ENCODE measurements around the gene BLOC1S3.

The BLOC1S3 gene

DNA sequence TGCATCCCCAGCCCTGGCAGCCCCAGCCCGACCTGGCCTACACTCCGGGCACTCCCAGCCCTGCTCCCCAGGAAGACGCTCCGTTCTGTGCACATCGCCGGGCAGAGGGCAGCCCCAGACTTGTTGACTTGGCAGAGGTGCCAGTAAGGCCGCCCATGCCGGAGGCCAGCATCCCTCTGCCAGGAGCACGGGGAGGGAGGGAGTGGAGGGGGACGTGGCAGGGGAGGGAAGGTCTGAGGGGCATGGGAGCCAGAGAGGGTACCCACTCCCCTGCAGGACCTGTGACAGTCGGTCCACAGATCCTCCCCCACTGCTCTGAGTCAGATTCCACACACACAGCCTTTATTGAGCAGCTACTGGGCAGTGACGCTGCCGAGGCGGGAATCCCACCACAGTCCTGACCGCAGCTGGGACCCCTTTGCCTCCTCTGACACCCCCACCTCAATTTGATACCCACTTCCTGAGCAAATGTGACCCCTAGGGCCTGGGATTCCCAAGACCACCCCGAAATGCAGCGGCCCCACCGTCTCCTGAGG, 15.9 kb upstream of the BLOC1S3 start:
- no peak for DNase-seq

DNA sequence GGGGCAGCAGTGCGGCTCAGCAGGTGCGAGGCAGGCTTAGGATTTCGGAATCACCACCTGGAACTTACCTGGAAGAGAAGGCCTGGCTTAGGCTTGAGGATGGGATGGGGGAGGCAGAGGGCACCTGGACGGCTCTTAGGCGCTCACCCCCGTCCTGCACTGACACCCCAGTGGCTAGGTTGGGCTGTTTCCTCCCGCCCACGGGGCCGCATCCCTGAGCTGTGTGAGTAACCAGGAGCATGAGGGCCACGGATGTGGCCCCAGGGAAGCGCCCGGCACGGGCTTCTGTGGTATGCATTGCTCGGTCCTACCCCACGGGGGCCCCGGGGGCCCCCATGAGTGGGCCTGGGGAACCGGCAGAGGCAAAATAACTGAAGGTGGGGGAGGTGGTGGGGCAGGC, 15.4 kb upstream of the BLOC1S3 start:
- DNase-seq, result no peak

DNA sequence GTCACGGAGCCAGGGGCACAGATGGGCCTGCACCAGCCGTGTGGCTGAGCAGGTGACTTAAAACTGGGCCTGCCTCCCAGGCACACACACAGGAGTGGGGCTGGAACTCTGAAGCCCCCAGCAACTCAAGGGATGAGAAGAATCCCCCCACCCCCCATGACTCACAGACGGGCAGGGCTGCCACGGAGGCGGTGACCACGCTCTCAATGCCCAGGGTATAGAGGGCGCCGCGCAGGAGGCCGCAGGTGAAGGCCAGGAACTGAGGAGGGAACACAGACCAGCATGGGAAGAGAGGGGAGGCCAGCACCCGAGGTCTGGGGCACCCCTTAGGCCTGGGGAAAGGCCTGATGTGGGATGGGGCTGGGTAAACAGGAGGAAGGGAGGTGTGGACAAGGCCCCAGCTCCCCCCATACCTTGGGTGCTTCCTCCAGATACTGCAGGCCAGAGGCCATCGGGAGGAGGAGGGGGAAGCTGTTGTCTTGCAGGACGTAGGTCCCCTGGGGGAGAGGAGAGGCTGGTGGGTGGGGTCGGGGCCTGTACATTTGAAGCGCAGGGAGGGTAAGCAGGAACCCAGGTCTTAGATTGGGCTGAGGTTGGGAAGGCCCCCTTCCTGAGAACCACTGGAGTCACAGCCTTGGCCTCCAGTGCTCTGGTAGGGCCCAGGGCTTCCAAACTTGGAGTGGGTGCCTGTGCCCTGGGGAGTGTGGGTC, 14.7 kb upstream of the BLOC1S3 start:
- DNase-seq, result no peak

DNA sequence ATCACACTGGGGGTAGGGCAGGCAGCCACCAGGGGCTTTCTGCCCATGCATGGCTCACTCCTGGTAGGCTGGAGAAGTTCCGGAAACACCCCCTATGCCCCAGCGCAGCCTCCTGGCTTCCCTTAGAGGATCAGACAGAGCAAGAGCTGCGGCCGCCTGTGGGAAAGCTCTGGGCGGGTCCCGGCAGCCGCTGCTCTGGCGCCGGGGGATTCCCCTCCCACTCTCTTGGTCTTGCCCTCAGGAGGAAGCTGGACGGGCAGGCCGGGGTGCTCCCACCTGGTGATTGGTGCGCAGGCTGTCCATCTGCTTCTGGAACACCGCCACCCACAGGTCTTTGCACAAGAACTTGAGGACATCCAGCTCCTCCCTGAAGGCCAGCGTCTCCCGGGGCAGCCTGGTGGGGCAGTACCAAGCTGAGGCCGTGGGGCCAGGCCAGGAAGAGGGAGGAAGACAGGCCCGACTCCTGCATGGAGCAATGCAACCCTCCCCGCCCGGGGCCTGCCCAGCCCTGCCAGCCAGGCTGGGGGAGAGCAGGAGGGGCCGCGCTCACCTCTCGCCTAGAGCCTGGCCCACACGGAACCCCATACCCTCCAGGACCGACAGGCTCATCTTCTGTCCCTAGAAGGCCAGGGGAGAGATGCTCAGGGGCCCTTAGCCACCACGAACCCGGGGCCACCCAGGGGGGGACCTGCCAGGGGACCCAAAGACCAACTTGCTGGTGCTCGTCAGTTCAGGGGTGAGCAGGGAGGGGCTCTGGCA, 13.8 kb upstream of the BLOC1S3 start:
- peak in 1 of 2 experiments; percentile 23 for DNase-seq

DNA sequence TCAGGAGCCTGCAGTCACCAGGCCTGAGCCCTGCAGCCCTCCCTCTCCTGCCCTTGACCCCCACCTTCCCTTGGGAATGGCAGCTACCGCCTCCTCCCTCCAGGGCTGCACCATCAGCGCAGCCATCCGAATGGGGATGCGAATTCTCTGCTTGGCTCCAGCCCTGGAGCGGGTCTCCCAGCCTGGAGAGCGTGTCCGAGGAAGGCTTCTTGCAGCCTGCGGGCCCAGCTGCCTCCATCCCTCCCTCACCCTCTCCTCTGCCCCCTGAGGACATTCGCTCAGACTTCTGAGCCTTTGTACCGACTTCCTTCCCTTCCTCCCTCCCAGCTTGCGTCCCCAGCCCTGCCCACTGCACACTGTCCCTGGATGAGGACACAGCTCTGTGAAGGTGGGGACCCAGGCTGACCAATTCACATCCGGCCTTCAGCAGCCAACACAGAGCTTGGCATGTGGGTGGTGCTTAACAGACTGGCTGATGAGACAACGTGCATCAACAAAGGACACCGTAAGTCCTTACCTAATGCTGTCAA, 11.8 kb upstream of the BLOC1S3 start:
- no peak for DNase-seq

DNA sequence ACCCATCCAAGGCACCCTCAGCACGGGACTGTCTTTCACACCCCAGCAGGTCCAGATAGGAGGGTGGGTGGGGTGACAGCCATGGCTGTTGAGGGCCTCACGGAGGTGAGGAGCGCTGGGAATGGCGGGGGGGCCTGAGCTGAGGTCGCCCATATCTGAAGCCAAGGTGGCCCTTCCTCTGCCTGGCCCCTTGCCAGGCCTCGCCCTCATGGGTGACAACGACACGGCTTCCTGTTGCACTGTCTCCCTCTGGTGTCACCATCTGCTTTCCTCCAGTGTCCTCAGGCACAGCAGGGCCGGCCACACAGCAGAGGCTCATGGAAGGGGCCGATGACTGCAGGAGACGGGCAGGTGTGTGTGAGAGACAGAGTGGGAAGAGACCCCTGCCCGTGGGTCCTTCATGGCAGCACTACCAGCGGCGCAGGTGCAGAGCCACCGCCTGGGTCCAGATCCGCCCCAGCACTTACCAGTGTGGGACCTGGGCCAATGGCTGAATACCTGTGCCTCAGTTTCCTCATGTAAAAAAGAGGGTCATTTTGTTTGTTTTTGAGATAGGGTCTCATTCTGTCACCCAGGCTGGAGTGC, 9.7 kb upstream of the BLOC1S3 start:
- DNase-seq, result no peak

DNA sequence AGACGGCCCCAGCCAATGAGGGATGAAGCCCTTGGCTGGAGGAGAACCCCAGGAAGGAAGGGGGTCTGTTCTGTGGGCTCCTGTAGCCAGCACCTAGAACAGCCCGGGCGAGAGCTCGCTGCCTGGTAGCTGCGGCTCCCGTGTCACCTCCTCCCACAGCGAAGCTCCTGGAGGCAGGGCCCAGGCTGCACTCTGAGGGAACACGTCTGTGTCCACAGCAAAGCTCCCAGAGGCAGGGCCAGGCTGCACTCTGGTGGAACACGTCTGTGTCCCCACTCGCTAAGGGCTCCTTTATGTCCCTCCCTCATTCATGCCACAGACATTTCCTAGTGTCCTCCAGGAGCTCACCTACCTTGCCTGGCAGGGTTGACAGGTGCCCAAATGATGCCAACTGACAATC, 9.0 kb upstream of the BLOC1S3 start:
- no peak for DNase-seq

DNA sequence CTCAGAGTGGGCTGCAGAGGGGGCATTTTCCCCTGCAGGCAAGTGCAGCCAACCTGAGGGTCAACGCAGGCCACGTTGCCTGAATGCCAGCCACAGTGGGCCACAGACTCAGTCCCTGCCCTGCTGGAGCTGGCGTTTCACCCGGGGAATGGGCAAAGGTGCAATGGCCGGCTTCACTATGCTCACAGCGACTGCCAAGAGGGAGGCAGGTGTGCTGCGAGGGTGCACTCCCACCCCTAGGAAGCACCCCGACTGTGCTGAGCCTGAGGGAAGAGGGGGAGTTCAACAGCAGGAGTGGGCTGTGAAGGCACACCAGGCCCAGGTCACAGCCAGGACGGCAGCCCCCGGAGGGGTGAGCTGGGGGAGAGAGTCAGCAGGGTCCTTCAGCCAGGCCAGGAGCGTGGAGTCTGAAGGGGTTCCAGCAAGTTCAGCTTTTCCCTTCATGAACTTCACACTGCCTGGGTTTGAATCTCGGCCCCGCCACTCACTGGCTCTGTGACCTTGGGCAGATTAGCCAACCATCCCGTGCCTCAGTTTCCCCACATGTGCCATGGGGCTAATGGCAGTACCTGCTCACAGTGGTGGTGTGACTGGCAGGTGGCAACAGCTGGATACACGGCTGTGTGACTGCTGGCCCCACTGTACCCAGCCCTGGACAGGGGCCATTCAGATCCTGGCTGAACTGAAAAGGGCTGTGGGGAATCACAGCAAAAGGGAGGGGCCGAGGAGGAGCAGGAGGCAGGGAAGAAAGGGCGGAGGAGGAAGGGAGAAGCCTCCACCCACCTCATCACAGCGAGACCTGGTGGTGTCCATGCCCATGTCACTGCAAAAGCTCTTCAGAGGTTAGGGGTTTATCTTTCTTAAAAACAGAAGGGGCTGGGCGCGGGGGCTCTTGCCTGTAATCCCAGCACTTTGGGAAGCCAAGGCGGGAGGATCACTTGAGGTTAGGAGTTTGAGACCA, 8.2 kb upstream of the BLOC1S3 start:
- DNase-seq, result no peak

DNA sequence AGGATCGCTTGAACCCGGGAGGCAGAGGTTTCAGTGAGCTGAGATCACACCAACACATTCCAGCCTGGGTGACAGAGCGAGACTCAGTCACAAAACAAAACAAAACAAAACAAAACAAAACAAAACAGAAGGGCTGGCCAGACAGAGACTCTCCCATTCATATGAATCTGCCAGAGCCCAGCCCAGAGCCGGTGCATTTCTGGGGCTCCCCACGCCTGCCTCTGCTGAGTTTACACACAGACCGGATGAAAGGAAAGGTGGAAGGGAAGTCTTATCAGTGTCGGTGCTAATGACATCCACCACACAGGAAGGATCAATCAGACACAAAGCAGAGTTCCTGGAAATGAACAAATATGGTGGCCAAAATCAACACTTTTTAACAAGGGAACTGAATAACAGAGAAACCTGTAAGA, 7.4 kb upstream of the BLOC1S3 start:
- peak; percentile 45 to 49 for DNase-seq

DNA sequence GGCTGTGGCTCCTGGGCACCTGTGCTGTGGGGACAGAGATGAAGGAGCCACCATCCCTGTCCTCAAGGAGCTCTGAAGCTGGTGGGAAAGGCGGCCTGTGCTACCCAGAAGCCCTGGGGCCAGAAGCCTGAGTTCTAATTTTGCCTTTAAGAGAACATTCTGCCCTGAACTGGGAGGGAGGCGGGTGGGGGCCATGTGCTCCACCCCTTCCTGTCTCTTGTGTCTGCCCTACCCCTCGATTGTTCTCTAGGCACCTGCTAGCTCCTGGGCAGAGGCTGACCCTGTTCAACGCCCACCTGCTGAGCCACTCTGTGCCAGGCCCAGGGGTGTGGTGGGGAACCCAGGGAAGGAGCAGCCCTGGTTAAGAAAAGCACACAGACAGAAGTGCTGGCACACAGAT, 6.4 kb upstream of the BLOC1S3 start:
- DNase-seq, result no peak

DNA sequence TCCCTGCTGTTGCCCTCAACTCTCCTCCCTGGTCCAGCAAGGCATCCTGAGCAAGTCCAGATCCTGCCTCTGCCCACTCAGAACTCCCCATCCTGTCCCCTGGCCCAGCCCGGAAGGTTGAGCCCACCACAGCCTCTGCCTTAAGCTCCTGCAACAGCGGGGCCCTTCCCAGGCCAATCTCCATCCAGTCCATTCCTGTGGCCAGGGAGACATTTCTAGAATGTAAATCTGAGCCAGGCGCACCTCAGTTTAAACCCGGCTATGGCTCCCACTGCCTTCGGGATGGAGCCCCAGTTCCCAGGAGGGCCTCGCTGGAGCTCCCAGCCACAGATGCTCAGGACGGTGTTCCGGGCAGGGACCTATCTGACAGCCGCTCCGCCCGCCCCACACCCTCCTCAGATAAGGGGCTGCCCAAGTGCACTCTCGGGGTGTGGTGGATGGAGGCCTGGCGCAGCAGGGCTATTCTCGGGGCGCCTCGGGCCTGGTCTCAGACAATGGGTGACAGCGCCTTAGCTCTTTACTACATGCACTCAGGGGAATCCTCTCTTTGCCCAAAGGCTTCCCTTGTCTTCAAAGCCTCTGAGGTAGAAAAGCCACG, 5.9 kb upstream of the BLOC1S3 start:
- DNase-seq, result no peak

DNA sequence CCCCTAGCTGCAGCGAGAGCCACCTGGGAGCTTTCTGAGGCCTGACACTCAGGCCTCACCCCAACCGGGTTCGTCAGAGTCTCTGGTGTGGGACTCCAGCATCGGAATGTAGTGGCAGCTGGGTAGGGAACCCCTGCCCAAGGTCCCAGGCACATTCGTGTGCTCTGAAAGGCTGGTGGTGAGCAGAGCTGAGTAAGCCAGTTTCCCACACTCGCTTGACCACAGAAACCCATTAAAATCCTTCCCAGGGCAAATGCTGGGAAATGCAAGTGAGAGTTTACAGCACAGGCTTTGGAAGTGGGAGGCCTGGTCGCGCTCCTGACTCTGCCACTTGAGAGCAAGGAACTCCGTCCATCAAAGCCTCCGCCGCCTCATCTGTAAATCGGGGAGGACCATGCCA, 4.8 kb upstream of the BLOC1S3 start:
- DNase-seq, result no peak

DNA sequence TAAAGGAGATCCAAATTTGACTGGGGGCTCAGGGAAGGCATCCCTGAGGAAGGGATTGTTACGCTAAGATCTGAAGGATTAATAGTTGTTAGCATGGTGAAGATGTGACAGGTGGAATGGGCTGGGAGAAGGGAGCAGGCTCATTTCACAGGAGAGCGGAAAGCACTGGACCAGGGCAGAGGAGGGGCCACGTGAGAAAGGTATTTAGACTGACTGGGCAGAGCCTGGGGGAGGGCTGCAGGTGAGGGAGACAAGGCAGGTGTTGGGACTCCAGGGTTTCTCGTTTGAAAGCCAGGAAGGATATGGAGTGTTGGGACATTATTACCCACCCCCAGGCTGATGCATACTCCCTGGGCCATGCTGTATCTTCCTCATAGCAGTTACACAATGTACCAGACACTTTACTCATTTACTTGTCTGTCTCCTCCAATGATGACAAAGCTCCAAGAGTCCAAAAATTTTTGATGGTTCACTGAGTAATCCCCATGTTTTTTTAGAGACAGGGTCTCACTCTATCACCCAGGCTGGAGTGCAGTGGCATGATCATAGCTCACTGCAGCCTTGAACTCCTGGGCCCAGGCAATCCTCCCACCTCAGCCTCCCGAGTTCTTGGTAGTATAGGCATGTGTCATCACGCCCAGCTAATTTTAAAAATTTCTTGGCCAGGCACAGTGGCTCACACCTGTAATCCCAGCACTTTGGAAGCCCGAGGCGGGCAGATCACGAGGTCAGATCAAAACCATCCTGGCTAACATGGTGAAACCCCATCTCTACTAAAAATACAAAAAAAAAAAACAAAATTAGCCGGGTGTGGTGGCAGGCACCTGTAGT, 2.9 kb upstream of the BLOC1S3 start:
- no peak for DNase-seq

DNA sequence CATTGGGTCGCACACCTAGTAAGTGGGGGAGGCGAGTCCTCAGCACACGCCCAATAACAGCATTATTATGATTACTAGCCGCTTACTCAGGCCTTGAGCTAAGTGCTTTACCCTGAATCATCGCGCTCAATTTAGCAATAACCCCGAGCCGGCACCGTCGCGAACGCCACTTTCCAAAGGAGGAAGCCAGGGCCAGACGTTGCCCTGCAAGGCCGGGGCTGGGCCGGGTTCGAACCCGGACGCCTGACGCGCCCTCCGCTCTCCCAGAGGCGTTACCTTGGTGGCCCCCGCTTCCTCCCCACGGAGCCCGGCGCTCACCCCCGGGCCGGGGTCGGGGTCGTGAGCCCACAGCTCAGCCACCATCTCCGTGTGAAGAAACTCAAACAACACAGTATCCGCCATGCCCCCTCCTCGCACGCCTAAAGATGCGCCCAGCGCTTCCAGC, 745 bp upstream of the BLOC1S3 start, which contains the start of gene TRAPPC6A:
Gene TRAPPC6A (minus strand): TSS at position 421 of the 445 bp plus-strand sequence. CDS start 19 bp downstream, at position 402.
- no peak for DNase-seq

DNA sequence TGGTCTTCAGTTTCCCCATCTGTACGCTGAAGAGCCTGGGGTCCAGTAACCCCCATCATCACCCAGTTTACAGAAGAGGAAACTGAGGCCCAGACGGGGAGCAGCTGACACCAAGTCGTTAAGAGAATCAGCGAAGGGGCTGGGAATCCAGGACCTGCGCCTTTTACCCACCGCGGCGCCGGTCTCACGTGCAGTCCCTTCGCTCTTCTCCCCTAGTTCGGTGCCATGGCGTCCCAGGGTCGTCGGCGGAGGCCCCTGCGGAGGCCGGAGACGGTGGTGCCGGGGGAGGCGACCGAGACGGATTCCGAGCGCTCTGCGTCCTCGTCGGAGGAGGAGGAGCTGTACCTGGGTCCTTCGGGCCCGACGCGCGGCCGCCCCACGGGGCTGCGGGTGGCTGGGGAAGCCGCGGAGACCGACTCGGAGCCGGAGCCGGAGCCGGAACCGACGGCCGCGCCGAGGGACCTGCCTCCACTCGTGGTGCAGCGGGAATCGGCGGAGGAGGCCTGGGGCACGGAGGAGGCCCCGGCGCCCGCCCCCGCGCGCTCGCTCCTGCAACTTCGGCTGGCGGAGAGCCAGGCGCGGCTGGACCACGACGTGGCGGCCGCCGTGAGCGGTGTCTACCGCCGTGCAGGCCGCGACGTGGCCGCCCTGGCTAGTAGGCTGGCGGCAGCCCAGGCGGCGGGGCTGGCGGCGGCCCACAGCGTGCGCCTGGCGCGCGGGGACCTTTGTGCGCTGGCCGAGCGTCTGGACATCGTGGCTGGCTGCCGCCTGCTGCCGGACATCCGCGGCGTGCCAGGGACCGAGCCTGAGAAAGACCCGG, 698 bp downstream of the BLOC1S3 start:
- peak in 1 of 2 experiments; percentile 25 for DNase-seq

DNA sequence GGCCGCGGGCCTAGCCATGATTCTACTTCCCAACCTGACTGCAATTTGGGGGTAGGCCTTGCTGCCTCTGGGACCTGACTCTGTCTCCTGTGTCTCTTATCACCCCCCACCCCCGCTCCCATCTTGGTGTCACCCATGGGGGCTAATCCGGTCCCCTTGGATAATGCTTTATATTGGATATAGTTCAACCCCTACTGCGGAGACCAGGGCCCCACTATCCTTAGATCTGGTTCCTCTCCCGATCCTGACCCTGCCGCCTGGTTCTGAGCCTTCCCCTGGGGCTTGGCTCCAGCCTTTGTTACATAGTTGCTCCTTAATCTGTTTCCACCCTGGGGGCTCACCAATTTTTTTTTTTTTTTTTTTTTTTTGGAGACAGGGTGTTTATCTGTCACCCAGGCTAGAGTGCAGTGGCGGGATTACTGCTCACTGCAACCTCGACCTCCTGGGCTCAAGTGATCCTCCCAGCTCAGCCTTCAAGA, 1.3 kb downstream of the BLOC1S3 start:
- no peak for DNase-seq

DNA sequence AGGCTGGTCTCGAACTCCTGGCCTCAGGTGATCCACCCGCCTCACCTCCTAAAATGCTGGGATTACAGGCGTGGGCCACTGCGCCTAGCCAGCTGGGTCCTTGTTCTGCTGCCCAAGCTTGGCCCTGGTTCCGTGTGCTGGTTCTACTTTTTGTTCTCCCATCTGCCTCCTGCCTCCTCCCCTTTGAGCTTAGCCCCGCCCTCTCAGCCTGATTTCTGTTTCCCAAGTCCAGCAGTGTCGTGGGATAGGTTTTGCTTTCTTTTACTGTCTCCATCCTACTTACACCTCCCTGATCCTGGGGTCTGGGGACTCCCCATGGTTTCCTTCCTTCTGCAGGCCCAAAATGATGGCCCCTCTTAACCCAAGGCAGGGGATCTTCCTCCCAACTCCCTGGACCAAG, 2.4 kb downstream of the BLOC1S3 start:
- no peak for DNase-seq

DNA sequence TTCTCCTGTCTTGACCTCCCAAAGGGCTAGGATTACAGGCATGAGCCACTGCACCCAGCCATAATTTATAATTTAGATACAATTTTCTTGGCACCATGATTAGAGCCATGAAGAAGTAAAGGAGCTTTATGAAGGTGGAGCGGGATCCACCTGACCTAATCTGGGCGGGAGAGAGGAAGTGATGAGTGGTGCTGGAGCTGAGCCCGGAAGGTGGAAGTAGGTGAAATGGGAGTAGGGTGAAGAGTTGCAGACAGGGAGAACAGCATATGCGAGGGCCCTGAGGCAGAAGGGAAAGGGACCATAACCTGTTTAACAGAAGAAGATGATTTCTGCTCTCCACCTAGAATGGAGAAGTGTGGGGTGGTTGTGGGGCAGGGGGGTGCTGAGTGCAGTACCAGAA, 4.2 kb downstream of the BLOC1S3 start:
- no peak for DNase-seq

DNA sequence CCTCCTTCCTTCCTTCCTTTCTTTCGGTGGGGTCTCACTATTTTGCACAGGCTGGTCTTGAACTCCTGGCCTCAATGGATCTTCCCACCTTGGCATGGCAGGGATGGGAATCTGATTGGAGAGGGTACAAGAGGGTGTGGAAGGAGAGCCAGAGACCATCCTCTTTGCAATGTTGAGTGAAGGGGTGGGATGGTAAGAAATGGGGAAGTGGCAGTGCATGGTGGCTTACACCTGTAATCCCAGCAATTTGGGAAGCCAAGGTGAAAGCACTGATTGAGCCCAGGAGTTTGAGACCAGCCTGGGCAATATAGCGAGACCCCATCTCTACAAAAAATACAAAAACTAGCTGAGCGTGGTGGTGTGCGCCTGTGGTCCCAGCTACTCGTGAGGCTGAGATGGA, 5.5 kb downstream of the BLOC1S3 start:
- no peak for DNase-seq
